ENCODE data around the gene SLC4A11.

- TF ChIP-seq CTCF (IDR thresholded peaks at IDR 0.05) (no peak), POLR2A (IDR thresholded peaks at IDR 0.05) (no peak)
Observed at GRCh38 chr20:3221398-3222226, 17.4 kb downstream of the SLC4A11 start.
